ENCODE results near the gene DPYSL3. TPM values are rescaled to one million over a fixed set of nuclear protein-coding genes. Genes with fewer than 3 reads are reported as not detected.

The DPYSL3 gene
- total RNA-seq, 2 experiments from 2014 or later, result not detected

DNA sequence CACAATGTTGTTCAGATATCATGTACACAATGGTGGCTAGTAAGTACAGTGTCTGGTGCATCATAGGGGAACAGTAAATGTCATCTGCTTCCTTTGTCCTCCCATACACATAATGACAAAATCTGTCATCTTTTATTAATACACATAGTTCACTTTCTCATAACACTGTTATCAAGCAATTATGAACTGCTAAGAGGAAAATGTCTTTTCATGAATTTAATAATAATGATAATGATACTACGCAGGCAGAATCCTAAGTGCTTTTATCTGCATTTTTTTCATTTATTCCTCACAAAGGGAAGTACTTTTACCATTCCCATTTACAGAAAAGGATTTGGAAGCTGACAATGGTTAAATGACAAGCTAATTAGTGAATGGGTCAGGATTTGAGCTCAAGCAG lies 35.7 kb downstream of the DPYSL3 start:
- no peaks in the 10 kb centered on the region for H3K36me3 Mint-ChIP-seq
- no peaks in the 10 kb centered on the region for H3K9me3 Mint-ChIP-seq
- H3K4me3 Mint-ChIP-seq, result no peak overlapping the region
- no peaks in the 10 kb centered on the region for H3K27me3 Mint-ChIP-seq
- ATAC-seq (ENCODE audit: low read depth) (no peak), DNase-seq (no peak)
- H3K4me1 Mint-ChIP-seq, result no peaks in the 10 kb centered on the region
- H3K27ac Mint-ChIP-seq, result no peak overlapping the region
- POLR2A ChIA-PET, result no interaction called here

DNA sequence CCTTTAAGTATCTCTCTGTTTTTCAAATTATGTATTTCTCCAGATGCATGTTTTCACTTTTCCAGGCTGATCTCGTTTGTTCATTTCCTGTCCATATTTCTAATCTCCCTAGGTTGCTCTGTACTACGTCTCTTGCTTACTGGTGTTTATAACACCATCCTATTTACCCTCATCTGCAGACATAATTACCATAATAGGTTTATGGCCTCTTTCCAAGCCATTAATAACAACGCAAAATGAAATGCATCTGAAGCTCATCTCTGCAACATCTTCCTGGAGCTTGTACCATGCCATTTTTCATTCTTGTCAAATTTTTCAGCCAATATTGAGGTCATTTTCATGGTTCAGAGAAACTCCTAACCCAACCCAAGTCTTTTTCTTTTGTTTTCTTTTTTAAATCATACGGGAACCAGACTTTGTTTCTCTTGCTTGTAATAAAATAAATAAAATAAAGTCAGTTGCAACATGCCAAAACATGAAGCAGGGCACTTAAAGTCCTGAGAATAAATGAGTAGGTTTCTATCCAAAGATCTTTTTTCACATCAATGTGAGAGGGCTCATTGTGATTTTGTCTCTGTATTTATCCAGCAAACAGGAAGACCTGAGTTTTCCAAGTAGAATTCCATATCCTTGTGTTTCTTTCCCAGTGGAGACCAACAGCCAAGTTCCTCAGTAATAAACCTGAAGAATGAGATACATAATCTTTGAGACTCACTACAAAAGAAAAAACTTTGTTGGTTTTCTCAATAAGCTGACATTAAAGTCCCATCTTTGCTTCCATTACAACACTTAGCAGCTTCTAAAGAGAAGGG lies 37.0 kb downstream of the DPYSL3 start:
- no peaks in the 10 kb centered on the region for H3K27me3 Mint-ChIP-seq
- H3K27ac Mint-ChIP-seq, result no peak overlapping the region
- ATAC-seq (ENCODE audit: low read depth), result no peak
- no peaks in the 10 kb centered on the region for H3K4me1 Mint-ChIP-seq
- POLR2A ChIA-PET, result no interaction called here
- no peak overlapping the region for H3K4me3 Mint-ChIP-seq
- no peaks in the 10 kb centered on the region for H3K36me3 Mint-ChIP-seq
- no peaks in the 10 kb centered on the region for H3K9me3 Mint-ChIP-seq
- no peak for DNase-seq

DNA sequence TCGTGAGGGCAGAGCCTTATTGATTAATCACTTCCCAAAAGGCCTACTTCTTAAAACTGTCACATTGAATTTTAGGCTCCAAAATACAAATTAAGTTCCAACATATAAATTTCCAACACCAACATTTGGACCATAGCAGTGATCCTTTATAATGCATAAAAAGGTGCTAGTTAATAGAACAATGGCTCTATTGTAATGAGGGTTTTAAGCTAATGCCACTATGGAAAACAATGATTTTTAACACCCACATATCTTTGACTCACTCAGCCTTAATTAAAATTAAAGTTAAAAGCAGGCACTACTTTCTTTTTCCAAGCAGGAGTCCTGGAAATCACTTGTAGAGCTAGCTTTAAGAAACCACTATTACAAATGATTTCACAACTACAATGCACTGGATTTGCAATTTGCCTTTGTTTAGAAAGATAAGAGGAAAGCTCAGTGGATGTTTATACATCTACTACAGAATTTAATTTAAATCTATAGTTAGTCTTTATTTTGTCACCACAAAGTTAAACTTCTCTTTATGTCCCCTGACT lies 41.8 kb downstream of the DPYSL3 start:
- no peaks in the 10 kb centered on the region for H3K27me3 Mint-ChIP-seq
- DNase-seq, result no peak
- no peaks in the 10 kb centered on the region for H3K4me1 Mint-ChIP-seq
- no peak overlapping the region for H3K27ac Mint-ChIP-seq
- no peaks in the 10 kb centered on the region for H3K36me3 Mint-ChIP-seq
- H3K9me3 Mint-ChIP-seq, result no peaks in the 10 kb centered on the region
- H3K4me3 Mint-ChIP-seq, result no peak overlapping the region
- POLR2A ChIA-PET, result no interaction called here
- no peak for ATAC-seq (ENCODE audit: low read depth)

DNA sequence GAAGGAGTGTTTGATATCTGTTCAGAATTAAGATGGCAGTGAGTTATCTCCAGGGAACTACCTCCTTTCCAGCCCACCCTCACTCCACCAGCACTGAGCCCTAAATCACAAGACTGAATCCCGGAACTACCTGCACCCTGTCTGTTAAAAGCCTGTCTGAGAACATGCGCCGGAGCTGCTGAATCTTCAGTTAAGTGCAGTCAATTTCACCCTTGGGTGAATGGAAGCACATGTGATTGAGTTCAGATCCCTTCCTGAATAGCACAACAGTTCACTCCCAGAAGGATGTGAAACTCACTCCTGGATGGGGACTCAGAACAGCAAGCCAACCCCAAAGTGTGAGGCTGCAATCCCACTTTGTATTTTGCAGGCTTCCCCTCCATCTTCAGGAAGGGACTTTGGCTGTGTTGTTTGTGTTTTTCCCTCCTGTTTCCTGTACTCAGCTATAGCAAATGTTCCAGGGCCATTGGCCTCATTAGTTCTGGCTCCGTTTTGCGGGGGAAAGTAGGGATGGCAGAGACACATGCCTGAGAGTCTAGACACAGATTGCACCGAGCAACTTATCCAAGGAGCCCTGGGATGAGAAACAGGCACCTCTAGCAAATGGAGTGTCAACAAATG lies 43.4 kb downstream of the DPYSL3 start:
- Mint-ChIP-seq H3K27ac (no peak overlapping the region), H3K9me3 (no peaks in the 10 kb centered on the region), H3K36me3 (no peaks in the 10 kb centered on the region), H3K27me3 (no peaks in the 10 kb centered on the region), H3K4me1 (no peaks in the 10 kb centered on the region), H3K4me3 (no peak overlapping the region)
- POLR2A ChIA-PET, result no interaction called here
- ATAC-seq (ENCODE audit: low read depth) (no peak), DNase-seq (no peak)

DNA sequence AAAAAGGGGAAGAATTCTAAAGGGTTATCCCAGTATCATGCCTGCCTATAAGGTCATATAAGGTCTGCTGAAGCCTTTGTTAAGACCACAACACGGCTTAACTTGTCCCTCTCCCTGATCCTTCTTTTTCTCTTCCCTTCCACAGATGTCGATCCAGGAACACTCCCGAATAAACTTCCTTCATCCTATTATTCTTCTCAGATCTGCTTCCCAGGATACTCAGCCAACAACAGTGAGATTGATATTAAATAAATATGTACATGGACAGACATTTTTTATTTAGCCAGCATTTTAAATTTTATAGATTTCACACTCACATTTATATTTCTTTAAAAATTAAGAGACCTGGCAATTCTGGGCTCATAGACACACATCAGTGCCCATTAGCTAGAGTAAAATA lies 44.1 kb downstream of the DPYSL3 start:
- Mint-ChIP-seq H3K4me1 (no peaks in the 10 kb centered on the region), H3K9me3 (no peaks in the 10 kb centered on the region), H3K27ac (no peak overlapping the region), H3K36me3 (no peaks in the 10 kb centered on the region), H3K4me3 (no peak overlapping the region), H3K27me3 (no peaks in the 10 kb centered on the region)
- ATAC-seq (ENCODE audit: low read depth) (no peak), DNase-seq (no peak)
- POLR2A ChIA-PET, result no interaction called here

DNA sequence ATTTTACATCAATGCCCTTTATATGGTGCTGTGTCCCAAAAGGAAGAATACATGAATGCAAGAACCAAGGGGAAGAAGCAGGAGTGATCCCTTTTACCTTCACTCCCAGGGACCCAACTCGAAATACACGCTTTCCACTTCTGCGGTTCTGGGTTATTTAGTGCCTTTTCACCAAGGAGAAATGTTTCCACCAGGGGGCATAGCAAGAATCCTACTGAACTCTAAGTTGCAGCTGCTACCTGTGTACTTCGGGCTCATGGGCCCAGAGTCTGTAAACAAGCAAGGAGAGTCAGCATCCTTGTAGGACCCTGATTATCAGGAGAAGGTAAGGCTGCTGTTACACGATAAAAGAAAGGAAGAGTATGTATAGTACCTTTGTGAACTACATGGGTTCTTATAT lies 45.7 kb downstream of the DPYSL3 start:
- Mint-ChIP-seq H3K27ac (no peak overlapping the region), H3K4me3 (no peak overlapping the region), H3K27me3 (peaks cover 3% of the 10 kb centered on the region), H3K4me1 (no peaks in the 10 kb centered on the region), H3K9me3 (no peaks in the 10 kb centered on the region), H3K36me3 (no peaks in the 10 kb centered on the region)
- POLR2A ChIA-PET, result no interaction called here
- no peak for DNase-seq
- no peak for ATAC-seq (ENCODE audit: low read depth)

DNA sequence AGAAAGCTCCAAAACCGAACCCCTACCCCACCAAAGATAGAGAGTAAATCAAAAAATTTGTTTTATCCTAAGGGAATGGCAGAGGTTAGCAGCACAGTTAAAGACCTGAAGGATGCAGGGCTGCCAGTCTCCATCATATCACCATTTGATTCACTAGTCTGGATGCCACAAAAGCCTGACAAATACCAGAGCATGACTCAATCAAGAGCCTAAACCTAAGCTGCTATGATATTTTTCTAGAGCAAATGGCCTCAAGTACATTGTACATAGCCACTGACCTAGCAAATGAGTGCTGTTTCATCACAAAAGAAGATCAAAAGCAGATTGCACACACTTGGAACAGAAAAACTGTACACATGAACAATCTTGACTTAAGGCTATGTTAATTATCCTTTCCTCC lies 48.0 kb downstream of the DPYSL3 start:
- peaks cover 3% of the 10 kb centered on the region for H3K27me3 Mint-ChIP-seq
- no peaks in the 10 kb centered on the region for H3K4me1 Mint-ChIP-seq
- DNase-seq, result no peak
- POLR2A ChIA-PET, result no interaction called here
- ATAC-seq (ENCODE audit: low read depth), result no peak
- no peaks in the 10 kb centered on the region for H3K9me3 Mint-ChIP-seq
- H3K4me3 Mint-ChIP-seq, result no peak overlapping the region
- H3K27ac Mint-ChIP-seq, result no peak overlapping the region
- no peaks in the 10 kb centered on the region for H3K36me3 Mint-ChIP-seq

DNA sequence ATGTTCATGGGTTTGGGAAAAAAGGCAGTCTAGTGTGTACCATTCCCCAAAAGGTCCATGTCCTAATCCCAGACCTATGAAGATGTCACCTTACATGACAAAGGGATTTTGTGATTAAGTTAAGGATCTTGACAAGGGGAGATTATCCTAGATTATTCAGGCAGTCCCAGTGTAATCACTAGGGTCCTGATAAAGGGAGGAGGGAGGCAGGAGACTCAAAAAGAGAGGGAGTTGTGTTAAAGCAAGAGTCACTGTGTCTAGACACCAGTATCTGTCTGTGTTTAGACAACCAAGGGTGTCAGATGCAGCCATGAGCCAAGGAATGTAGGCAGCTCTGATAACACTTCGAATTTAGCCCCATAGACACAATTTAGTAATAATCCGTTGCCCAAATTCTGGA lies 49.5 kb downstream of the DPYSL3 start:
- no peaks in the 10 kb centered on the region for H3K36me3 Mint-ChIP-seq
- H3K4me3 Mint-ChIP-seq, result no peak overlapping the region
- H3K4me1 Mint-ChIP-seq, result no peaks in the 10 kb centered on the region
- H3K27me3 Mint-ChIP-seq, result peaks cover 3% of the 10 kb centered on the region
- H3K27ac Mint-ChIP-seq, result no peak overlapping the region
- POLR2A ChIA-PET, result no interaction called here
- H3K9me3 Mint-ChIP-seq, result no peaks in the 10 kb centered on the region
- DNase-seq (no peak), ATAC-seq (ENCODE audit: low read depth) (no peak)

DNA sequence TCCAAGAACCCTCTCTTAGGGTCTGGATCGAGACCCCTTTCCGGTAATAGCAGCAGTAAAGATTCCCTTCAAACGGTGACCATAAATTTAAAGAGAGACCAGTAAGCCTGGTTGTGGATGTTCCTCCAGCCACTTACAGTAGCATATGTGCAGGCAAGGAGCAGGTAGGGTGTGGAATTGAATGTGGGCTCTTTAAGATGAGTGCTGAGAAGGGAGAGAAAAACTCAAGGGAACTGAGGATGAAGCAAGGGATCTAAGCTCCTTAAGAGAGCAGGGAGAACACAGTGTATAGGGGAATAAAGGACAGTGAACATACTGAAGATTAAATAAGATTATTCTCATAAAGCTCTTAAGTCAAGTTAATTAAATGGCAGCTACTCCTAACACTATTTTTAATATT lies 51.3 kb downstream of the DPYSL3 start:
- ATAC-seq (ENCODE audit: low read depth), result no peak
- peaks cover 2% of the 10 kb centered on the region for H3K4me1 Mint-ChIP-seq
- no peak overlapping the region for H3K4me3 Mint-ChIP-seq
- peaks cover 16% of the 10 kb centered on the region for H3K27me3 Mint-ChIP-seq
- POLR2A ChIA-PET, result interaction anchor here (0.7 kb wide), 1 partner anchor 312 kb away, joined by 5 read pairs; no protein-coding TSS in a partner anchor
- no peaks in the 10 kb centered on the region for H3K36me3 Mint-ChIP-seq
- H3K9me3 Mint-ChIP-seq, result no peaks in the 10 kb centered on the region
- no peak for DNase-seq
- no peak overlapping the region for H3K27ac Mint-ChIP-seq

DNA sequence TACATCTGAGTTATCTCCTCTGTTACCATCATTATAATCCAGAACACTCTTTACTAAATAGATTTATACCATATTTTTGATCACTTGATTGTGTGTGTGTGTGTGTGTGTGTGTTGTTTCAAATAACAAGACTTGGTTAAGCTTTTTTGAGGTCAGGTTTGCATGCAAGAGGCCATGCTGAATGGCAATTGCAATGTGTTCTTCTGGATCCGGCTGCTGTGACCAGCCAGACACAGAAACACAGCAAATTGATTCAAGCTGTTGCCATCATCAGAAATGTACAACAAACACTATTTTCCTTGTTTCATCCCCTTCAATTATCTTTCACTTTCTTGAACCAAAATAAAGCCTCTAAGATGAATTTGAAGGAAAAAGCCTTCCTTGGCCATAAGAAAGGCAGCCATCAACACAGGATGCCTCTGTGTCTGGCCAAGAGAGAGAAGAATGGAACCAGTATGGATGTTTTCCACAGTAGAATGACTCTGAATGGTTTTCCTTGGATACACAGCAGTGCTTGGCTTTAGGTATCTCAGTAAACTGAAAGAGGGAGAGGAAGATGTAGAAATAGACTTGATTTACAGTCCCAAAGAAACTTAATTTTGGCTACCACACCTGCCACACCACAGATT lies 53.9 kb downstream of the DPYSL3 start:
- peaks cover 6% of the 10 kb centered on the region for H3K4me1 Mint-ChIP-seq
- H3K4me3 Mint-ChIP-seq, result no peak overlapping the region
- no peak for ATAC-seq (ENCODE audit: low read depth)
- DNase-seq, result no peak
- POLR2A ChIA-PET, result no interaction called here
- H3K9me3 Mint-ChIP-seq, result no peaks in the 10 kb centered on the region
- peaks cover 32% of the 10 kb centered on the region for H3K27me3 Mint-ChIP-seq
- H3K36me3 Mint-ChIP-seq, result no peaks in the 10 kb centered on the region
- no peak overlapping the region for H3K27ac Mint-ChIP-seq

DNA sequence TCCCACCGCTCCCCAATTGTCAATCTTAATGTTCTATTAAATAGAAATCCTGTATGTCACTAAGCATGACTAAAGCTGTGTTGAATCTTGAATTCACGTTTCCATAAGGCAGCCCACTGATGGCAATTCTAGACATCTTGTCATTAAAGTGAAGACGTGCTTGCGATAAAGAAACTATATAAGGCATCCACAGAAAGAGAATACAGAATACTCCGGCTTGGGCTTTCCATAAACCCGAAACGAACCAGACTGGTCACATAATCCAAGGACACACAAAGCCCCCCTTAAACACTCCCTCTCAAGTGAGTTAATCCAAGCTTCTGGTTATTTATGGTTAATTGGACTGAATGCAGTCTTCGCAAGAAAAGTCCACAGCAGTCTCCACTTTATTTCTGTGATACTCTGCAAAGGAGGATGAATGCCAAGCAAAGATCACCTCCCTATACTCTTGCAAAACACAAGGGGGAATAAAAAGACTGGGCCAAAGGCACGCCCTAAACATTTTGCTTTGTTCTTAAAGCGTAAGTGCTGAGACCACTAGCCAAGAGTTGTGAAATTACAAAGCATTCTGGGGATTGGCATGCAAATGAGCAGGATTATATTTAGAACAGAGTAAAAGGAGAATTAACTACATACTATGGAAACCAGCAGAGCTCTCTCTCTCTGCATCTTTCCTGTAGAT lies 54.7 kb downstream of the DPYSL3 start:
- no peak for ATAC-seq (ENCODE audit: low read depth)
- no peak for DNase-seq
- Mint-ChIP-seq H3K36me3 (no peaks in the 10 kb centered on the region), H3K4me1 (peaks cover 6% of the 10 kb centered on the region), H3K27me3 (peaks cover 37% of the 10 kb centered on the region), H3K9me3 (no peaks in the 10 kb centered on the region), H3K4me3 (peak overlapping the region; percentile 2), H3K27ac (no peak overlapping the region)
- POLR2A ChIA-PET, result no interaction called here

DNA sequence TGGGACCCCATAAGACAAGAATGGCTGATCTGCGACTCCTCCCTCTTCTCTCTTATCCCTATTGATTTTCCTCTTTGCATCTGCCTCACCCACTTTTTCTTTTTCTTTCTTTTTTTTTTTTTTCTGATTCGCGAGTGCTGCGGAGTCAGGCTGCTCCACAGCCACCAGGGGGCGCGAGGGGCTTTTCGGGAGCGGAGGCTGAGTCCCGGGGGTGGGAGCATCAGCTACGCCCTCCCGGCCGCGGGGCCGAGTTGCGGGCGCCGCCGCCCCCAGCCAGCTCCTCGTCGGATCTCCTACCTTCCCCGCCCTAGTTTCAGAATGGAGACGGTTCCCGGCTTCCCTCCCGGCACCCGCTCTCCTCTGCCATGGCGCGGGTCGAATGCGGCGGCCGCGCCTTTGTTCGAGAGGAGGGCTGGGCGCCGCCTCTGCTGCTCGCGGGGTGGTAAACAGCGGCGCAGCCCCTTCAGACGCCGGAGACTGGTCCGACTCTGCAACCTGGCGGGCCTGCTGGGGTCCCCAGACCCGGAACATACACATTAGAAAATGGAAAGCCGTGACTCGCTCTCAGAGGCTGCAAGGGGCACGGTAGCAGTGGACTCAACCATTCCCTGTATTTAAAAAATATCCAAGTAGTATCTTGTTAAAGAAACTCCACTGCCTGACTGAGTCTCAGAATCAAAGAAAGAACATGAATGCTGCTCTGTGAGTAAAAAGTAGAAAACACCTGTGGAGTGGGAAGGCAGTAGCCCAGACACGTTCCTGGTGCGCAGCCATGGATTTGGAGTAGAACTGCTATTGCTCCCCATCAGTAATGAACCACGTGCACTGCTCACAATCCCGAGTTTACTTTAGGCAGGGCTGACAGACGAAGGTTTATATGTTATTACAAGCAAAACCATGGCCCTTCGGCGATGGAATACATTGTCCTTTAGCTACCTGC lies 55.7 kb downstream of the DPYSL3 start:
- Mint-ChIP-seq H3K9me3 (no peaks in the 10 kb centered on the region), H3K27me3 (peaks cover 40% of the 10 kb centered on the region), H3K4me1 (peaks cover 6% of the 10 kb centered on the region), H3K27ac (no peak overlapping the region), H3K4me3 (peak overlapping the region; percentile 86), H3K36me3 (no peaks in the 10 kb centered on the region)
- POLR2A ChIA-PET, result no interaction called here
- ATAC-seq (ENCODE audit: low read depth) (peak; percentile 87), DNase-seq (peak; percentile 83)
